ENCODE data around the gene UBASH3A.
"Not testable (repeated sequence)": the region's sequence is repeated elsewhere in the genome, so short reads cannot be mapped to it uniquely, and the experiment has no call there.

The UBASH3A gene

DNA sequence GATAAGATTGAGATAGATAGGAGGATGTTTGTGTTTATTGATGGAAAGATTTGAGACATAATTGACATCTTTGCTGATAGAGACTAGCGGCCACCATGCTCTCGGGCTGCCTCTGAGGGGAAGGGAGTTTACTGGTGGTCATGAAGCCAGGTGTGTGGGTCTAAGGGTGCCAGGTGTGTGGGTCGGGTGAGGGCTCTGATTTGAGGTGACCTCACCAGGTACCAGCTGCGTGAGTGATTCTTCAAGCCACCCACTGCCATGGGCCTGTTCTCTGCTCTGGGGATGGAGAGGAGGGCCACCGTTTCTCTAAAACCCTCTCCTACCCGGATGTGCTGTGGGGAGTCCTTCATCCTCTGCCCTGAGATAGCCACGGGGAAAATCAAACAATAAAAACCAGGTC, 3.2 kb downstream of the UBASH3A start:
- H3K27me3 ChIP-seq: no peaks in the 10 kb centered on the region; the same call in 1 of the 2 replicates
- TF ChIP-seq, protein P1, sequence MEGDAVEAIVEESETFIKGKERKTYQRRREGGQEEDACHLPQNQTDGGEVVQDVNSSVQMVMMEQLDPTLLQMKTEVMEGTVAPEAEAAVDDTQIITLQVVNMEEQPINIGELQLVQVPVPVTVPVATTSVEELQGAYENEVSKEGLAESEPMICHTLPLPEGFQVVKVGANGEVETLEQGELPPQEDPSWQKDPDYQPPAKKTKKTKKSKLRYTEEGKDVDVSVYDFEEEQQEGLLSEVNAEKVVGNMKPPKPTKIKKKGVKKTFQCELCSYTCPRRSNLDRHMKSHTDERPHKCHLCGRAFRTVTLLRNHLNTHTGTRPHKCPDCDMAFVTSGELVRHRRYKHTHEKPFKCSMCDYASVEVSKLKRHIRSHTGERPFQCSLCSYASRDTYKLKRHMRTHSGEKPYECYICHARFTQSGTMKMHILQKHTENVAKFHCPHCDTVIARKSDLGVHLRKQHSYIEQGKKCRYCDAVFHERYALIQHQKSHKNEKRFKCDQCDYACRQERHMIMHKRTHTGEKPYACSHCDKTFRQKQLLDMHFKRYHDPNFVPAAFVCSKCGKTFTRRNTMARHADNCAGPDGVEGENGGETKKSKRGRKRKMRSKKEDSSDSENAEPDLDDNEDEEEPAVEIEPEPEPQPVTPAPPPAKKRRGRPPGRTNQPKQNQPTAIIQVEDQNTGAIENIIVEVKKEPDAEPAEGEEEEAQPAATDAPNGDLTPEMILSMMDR (IDR thresholded peaks at IDR 0.05; ENCODE audit: low read depth, low read length): no peak
- H3K4me1 ChIP-seq: no peaks in the 10 kb centered on the region

DNA sequence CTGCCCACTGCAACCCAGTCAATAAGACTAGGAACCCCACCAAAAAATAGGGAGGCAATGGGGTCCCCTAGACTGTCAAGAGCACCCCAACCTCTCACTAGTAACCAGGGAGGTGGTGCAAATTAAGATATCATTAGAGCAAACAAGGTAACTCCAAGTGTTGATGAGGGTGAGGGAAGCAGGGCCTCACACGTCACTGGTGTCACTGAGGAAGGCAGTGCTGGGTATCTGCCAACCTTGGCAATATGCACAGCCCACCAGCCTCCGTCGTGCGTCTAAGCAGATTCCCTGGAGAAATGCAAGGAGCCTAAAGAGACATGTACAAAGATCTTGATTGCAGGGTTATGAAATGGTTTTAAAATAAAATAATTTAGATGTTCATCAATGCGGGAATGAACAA, 3.8 kb downstream of the UBASH3A start:
- no peaks in the 10 kb centered on the region; the same call in 1 of the 2 replicates for H3K27me3 ChIP-seq
- no peak for DNase-seq
- no peaks in the 10 kb centered on the region for H3K36me3 ChIP-seq

More for the DNA sequence above, 3.2 kb downstream of the UBASH3A start:
- DNase-seq: no peak
- H3K9me3 ChIP-seq: no peaks in the 10 kb centered on the region
- no peak overlapping the region for H3K4me3 ChIP-seq (ENCODE audit: low read depth, low read length)
- H3K36me3 ChIP-seq: no peaks in the 10 kb centered on the region

DNA sequence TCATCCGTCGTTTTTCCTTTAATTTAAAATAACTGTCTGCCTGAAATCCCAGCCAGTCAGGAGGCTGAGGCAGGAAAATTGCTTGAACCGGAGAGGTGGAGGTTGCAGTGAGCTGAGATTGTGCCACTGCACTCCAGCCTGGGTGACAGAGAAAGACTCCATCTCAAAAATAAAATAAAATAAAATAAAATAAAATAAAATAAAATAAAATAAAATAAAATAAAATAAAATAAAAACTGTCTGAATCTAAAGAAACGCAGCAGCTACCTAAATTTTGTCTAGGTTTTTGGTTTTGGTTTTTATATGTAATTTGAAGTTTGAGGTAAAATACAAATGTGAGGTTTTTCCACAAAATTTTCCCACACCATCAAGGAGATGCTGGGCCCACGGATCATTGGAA, 5.0 kb downstream of the UBASH3A start:
- H3K4me3 ChIP-seq (ENCODE audit: low read depth, low read length); H3K4me1 ChIP-seq; H3K27me3 ChIP-seq; DNase-seq; H3K36me3 ChIP-seq; H3K9me3 ChIP-seq: not testable (repeated sequence)

More for the DNA sequence above, 3.8 kb downstream of the UBASH3A start:
- no peak overlapping the region for H3K4me3 ChIP-seq (ENCODE audit: low read depth, low read length)
- TF ChIP-seq, protein P1 (IDR thresholded peaks at IDR 0.05; ENCODE audit: low read depth, low read length): no peak
- H3K9me3 ChIP-seq: no peaks in the 10 kb centered on the region
- no peaks in the 10 kb centered on the region for H3K4me1 ChIP-seq

DNA sequence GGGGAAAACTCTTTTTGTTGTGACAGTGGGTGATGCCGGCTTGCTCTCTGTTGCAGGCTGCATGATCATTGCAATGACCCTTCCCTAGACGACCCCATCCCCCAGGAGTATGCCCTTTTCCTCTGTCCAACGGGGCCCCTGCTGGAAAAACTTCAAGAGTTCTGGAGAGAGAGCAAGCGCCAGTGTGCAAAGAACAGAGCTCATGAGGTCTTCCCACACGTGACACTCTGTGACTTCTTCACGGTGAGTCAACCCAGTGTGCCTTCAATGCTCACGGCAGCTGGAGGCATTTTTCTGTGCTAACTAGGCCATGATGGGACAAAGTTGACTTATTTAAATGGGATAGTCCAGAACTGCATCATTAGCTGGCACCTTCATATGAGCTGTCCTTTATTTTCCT, 5.7 kb downstream of the UBASH3A start:
- Histone ChIP-seq H3K4me1 (no peaks in the 10 kb centered on the region), H3K27me3 (peaks cover 6% of the 10 kb centered on the region; the same call in 1 of the 2 replicates), H3K4me3 (ENCODE audit: low read depth, low read length) (no peak overlapping the region), H3K36me3 (no peaks in the 10 kb centered on the region), H3K9me3 (no peaks in the 10 kb centered on the region)
- TF ChIP-seq, protein P1 (IDR thresholded peaks at IDR 0.05; ENCODE audit: low read depth, low read length): no peak
- DNase-seq: no peak

DNA sequence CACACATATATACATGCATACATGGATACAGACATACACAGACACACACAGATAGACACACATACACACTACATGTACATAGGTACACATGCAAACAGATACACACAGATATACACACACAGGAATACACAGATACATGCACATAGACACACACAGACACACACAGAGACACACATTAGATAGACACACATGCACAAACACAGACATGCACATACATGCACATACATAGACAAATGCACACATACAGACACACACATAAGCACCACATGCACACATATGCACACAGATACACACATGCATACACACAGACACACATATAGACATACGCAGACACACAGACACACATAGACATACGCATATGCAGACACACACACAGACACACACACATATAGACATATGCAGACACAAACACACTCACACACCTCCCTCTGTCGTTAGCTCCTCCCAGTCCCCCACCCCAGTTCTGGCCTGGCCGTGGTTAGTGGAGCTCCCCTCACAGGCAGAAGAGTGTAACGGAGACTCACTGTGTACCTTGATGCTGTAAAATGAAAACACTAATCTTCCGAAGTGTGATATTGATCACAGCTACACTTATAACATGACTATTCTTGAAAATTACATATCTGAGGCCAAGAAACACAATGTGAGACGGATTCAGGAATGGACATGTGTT, 7.6 kb downstream of the UBASH3A start:
- TF ChIP-seq, protein P1 (IDR thresholded peaks at IDR 0.05; ENCODE audit: low read depth, low read length): no peak
- no peak for DNase-seq
- Histone ChIP-seq H3K9me3 (no peaks in the 10 kb centered on the region), H3K27me3 (peaks cover 6% of the 10 kb centered on the region; the same call in 1 of the 2 replicates), H3K4me1 (no peaks in the 10 kb centered on the region), H3K36me3 (no peaks in the 10 kb centered on the region), H3K4me3 (ENCODE audit: low read depth, low read length) (no peak overlapping the region)

DNA sequence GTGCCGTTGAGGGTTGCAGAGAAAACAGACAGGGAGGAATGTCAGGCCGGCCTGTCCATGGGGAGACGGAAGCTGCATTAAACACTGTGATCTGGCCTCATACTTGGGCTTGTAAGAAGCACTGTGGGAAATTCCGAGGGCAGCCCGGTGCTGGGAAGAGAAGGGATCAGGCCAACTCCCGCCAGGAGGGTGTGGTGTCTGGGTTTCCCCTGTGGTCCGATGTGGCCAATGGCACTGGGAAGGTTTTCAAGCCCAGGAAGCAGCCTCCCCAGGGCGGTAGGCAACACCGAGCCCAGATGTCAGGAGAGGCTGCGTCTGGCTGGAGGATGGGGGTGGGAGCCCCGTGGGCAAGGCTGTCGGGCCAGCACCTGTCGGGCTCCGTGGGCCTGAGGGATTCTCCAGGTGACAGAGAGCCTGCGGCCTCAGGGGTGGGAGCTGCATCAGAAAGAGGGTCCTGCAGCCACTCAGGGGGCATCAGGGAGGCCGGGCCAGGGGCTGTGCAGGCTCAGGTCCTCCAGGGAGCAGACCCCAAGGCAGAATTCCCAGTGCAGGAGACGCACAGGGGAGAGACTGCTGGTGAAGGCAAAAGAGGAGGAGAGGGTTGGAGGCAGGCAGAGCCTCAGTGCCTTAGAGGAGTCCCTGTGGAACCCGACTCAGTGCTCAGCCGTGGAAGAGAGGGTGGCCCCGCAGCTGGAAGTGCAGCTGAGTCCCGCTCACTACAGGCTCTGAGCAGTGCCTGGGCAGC, 8.4 kb downstream of the UBASH3A start:
- Histone ChIP-seq H3K36me3 (no peaks in the 10 kb centered on the region), H3K4me3 (ENCODE audit: low read depth, low read length) (no peak overlapping the region), H3K27me3 (peaks cover 6% of the 10 kb centered on the region; the same call in 1 of the 2 replicates), H3K4me1 (no peaks in the 10 kb centered on the region), H3K9me3 (no peaks in the 10 kb centered on the region)
- TF ChIP-seq, protein P1 (IDR thresholded peaks at IDR 0.05; ENCODE audit: low read depth, low read length): no peak
- DNase-seq: no peak

Data from BE2C (cell line).